HepG2 (cell line): ENCODE measurements around the gene MRGPRG. TPM values are rescaled to one million over a fixed set of nuclear protein-coding genes. Genes with fewer than 3 reads are reported as not detected.

Experiments used
- ATF7 ChIP-seq, 2 experiments: fragments of 450-650 bp in 1 of 2; sonication (generic) in 1 of 2; formaldehyde crosslinking in 1 of 2; IDR thresholded peaks; 2 replicates each; pipeline versions ENCODE4 v1.4.0 to v1.6.1; 2016 to 2020; ENCODE audit warnings: antibody characterized with exemption in 1 of 2, mild to moderate bottlenecking in 1 of 2, missing genetic modification reagents in 1 of 2
- BCL3 ChIP-seq: sonication (generic); formaldehyde crosslinking; IDR thresholded peaks from 2 replicates; pipeline ENCODE4 v1.5.1; 2020; ENCODE audit warnings: mild to moderate bottlenecking, missing genetic modification reagents, moderate library complexity
- HNRNPLL ChIP-seq: fragments of 200-400 bp; formaldehyde crosslinking; IDR thresholded peaks from 2 replicates; pipeline ENCODE4 v1.6.1; 2017; ENCODE audit warnings: mild to moderate bottlenecking, low read depth, low read length; ENCODE audit not compliant: poor library complexity, severe bottlenecking
- IRF2 ChIP-seq: IDR thresholded peaks from 2 replicates; pipeline ENCODE4 v1.6.1; 2018; ENCODE audit warnings: missing genetic modification reagents, missing compliant biosample characterization
- KDM5B ChIP-seq: sonication (generic); formaldehyde crosslinking; IDR thresholded peaks from 2 replicates; pipeline ENCODE4 v1.4.0; 2020; ENCODE audit warnings: missing genetic modification reagents, mild to moderate bottlenecking, borderline replicate concordance
- MED1 ChIP-seq: sonication (generic); formaldehyde crosslinking; IDR thresholded peaks from 2 replicates; pipeline ENCODE4 v1.4.0; 2020; ENCODE audit warnings: missing genetic modification reagents
- MYNN ChIP-seq: sonication (generic); formaldehyde crosslinking; IDR thresholded peaks from 2 replicates; pipeline ENCODE4 v1.4.0; 2020; ENCODE audit warnings: mild to moderate bottlenecking, low read depth, missing genetic modification reagents
- NFE2L2 ChIP-seq: fragments of 150-350 bp; IDR thresholded peaks from 2 replicates; pipeline ENCODE4 v1.6.1; 2014; ENCODE audit warnings: low read length
- POLR2AphosphoS2 ChIP-seq: IDR thresholded peaks from 2 replicates; pipeline ENCODE4 v1.6.1; 2011; ENCODE audit warnings: low read depth, low read length, improper control_type of control experiment
- SOX13 ChIP-seq, 3 experiments: fragments of 450-650 bp in 1 of 3; sonication (generic) in 1 of 3; formaldehyde crosslinking in 1 of 3; IDR thresholded peaks in 2 of 3; conservative IDR thresholded peaks in 1 of 3; 2 replicates each; pipeline versions ENCODE4 v1.5.0 to v1.6.1; 2016 to 2020; ENCODE audit warnings: antibody characterized with exemption in 1 of 3, mild to moderate bottlenecking in 1 of 3, missing compliant biosample characterization in 1 of 3, missing genetic modification reagents in 1 of 3, moderate library complexity in 1 of 3
- ZFX ChIP-seq: sonication (generic); formaldehyde crosslinking; IDR thresholded peaks from 2 replicates; pipeline ENCODE4 v1.4.0; 2020; ENCODE audit warnings: mild to moderate bottlenecking, low read depth, missing genetic modification reagents, moderate library complexity
- ZGPAT ChIP-seq: IDR thresholded peaks from 2 replicates; pipeline ENCODE4 v1.6.1; 2016; ENCODE audit warnings: mild to moderate bottlenecking
- ZNF17 ChIP-seq: sonication (generic); formaldehyde crosslinking; IDR thresholded peaks from 2 replicates; pipeline ENCODE4 v1.5.0; 2020; ENCODE audit warnings: mild to moderate bottlenecking, missing genetic modification reagents
- ZNF282 ChIP-seq: fragments of 450-650 bp; IDR thresholded peaks from 2 replicates; pipeline ENCODE4 v1.6.1; 2018; ENCODE audit not compliant: partially characterized antibody
- ZNF446 ChIP-seq: sonication (generic); formaldehyde crosslinking; IDR thresholded peaks from 2 replicates; pipeline ENCODE4 v1.5.0; 2020; ENCODE audit warnings: mild to moderate bottlenecking, missing genetic modification reagents
- ZNF543 ChIP-seq: sonication (generic); formaldehyde crosslinking; IDR thresholded peaks from 2 replicates; pipeline ENCODE4 v1.4.0; 2020; ENCODE audit warnings: mild to moderate bottlenecking, missing genetic modification reagents
- ZNF781 ChIP-seq: sonication (generic); formaldehyde crosslinking; IDR thresholded peaks from 2 replicates; pipeline ENCODE4 v1.5.1; 2020; ENCODE audit warnings: borderline replicate concordance, mild to moderate bottlenecking, missing genetic modification reagents; ENCODE audit errors: not compliant biosample characterization
- ZSCAN5A ChIP-seq: sonication (generic); formaldehyde crosslinking; IDR thresholded peaks from 2 replicates; pipeline ENCODE4 v1.8.0; 2022; ENCODE audit warnings: mild to moderate bottlenecking, missing genetic modification reagents, borderline replicate concordance
- polyA plus RNA-seq, 8 experiments: library from polyadenylated mRNA; depleted of rRNA in 3 of 8; stranded (reverse) in 7 of 8; unstranded in 1 of 8; fragments of >200 nt; fragmentation: Illumina TruSeq in 4 of 8; extraction: Trizol in 4 of 8; gene quantifications; 2 replicates each; pipeline versions ENCODE4 v1.2.1 to v1.2.3, GENCODE V29; 2011 to 2016; ENCODE audit warnings: low read depth in 4 of 8, missing spikeins in 1 of 8, mixed read lengths in 1 of 8; ENCODE audit not compliant: insufficient read depth in 1 of 8
- total RNA-seq, 5 experiments: library from RNA; depleted of rRNA; stranded (reverse); fragments of >200 nt; fragmentation: Illumina TruSeq; extraction: Trizol; gene quantifications; 2 replicates each; pipeline ENCODE4 v1.2.3, GENCODE V29; 2016; ENCODE audit warnings: low read depth in 1 of 5
- TF ChIP-seq, protein P1 (sequence below): sonication (generic); formaldehyde crosslinking; IDR thresholded peaks from 2 replicates; pipeline ENCODE4 v1.8.0; 2022; ENCODE audit warnings: mild to moderate bottlenecking, missing genetic modification reagents, moderate library complexity
- TF ChIP-seq, protein P2 (sequence below): IDR thresholded peaks from 2 replicates; pipeline ENCODE4 v1.6.1; 2018; ENCODE audit warnings: missing genetic modification reagents, mild to moderate bottlenecking, missing compliant biosample characterization
- TF ChIP-seq, protein P3 (sequence below): fragments of 450-650 bp; IDR thresholded peaks from 2 replicates; pipeline ENCODE4 v1.6.1; 2017

Gene MRGPRG
- total and polyA plus RNA-seq, 2 of the 13 experiments (the other 11 are each of a cell fraction or from before 2014, with no cell fraction given): not detected

GRCh38 chr11:3206156-3206921 lies 12.3 kb downstream of the MRGPRG start (continued):
- TF ChIP-seq ZGPAT (CRISPR knock-in tag) (no peak), ZNF543 (CRISPR knock-in tag) (no peak), POLR2AphosphoS2 (no peak), KDM5B (CRISPR knock-in tag) (no peak), MYNN (no peak), ZNF17 (CRISPR knock-in tag) (no peak), ZNF781 (CRISPR knock-in tag) (no peak), IRF2 (CRISPR knock-in tag) (no peak), ZFX (CRISPR knock-in tag) (no peak), SOX13 (IDR thresholded peaks at IDR 0.05) (no peak), SOX13 (CRISPR knock-in tag; conservative IDR thresholded peaks at IDR 0.05 in 1 of 2, IDR thresholded peaks at IDR 0.05 in 1 of 2) (no peak), BCL3 (CRISPR knock-in tag) (no peak), ZNF446 (CRISPR knock-in tag) (no peak), ZSCAN5A (CRISPR knock-in tag) (no peak), NFE2L2 (no peak), MED1 (no peak), ZNF282 (peak; percentile 12), HNRNPLL (no peak), ATF7 (IDR thresholded peaks at IDR 0.05) (peak; percentile 38; the same call in 1 of the 2 replicates), ATF7 (CRISPR knock-in tag; IDR thresholded peaks at IDR 0.05) (no peak)
- TF ChIP-seq, protein P1, sequence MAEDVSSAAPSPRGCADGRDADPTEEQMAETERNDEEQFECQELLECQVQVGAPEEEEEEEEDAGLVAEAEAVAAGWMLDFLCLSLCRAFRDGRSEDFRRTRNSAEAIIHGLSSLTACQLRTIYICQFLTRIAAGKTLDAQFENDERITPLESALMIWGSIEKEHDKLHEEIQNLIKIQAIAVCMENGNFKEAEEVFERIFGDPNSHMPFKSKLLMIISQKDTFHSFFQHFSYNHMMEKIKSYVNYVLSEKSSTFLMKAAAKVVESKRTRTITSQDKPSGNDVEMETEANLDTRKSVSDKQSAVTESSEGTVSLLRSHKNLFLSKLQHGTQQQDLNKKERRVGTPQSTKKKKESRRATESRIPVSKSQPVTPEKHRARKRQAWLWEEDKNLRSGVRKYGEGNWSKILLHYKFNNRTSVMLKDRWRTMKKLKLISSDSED (CRISPR knock-in tag): no peak
- TF ChIP-seq, protein P2, sequence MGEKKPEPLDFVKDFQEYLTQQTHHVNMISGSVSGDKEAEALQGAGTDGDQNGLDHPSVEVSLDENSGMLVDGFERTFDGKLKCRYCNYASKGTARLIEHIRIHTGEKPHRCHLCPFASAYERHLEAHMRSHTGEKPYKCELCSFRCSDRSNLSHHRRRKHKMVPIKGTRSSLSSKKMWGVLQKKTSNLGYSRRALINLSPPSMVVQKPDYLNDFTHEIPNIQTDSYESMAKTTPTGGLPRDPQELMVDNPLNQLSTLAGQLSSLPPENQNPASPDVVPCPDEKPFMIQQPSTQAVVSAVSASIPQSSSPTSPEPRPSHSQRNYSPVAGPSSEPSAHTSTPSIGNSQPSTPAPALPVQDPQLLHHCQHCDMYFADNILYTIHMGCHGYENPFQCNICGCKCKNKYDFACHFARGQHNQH (CRISPR knock-in tag): no peak
- TF ChIP-seq, protein P3, sequence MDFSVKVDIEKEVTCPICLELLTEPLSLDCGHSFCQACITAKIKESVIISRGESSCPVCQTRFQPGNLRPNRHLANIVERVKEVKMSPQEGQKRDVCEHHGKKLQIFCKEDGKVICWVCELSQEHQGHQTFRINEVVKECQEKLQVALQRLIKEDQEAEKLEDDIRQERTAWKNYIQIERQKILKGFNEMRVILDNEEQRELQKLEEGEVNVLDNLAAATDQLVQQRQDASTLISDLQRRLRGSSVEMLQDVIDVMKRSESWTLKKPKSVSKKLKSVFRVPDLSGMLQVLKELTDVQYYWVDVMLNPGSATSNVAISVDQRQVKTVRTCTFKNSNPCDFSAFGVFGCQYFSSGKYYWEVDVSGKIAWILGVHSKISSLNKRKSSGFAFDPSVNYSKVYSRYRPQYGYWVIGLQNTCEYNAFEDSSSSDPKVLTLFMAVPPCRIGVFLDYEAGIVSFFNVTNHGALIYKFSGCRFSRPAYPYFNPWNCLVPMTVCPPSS: 0 out of 2 replicates have a peak, but pooled peaks have one; percentile 76
